Keratinocyte (primary cell): ENCODE results near the gene A1BG. TPM values are rescaled to one million over a fixed set of nuclear protein-coding genes. Genes with fewer than 3 reads are reported as not detected.
A peak's percentile ranks its signal among the peaks of the same experiment; 100 is the strongest.

ENCODE experiments used
- DNase-seq: peaks from one replicate; pipeline ENCODE4 v3.0.0-alpha.2; 2011; ENCODE audit warnings: low read depth, missing footprints, low spot score
- FAIRE-seq: peaks from 2 replicates; lab custom pipeline; 2011; peaks lifted over from hg19 to GRCh38; lab: Jason Lieb, UNC
- H2AFZ ChIP-seq: 2 replicates; pipeline ENCODE4 v1.6.0; 2012; ENCODE audit warnings: low read length, control low read depth, inconsistent platforms; ENCODE audit not compliant: control insufficient read depth
- H3K27ac ChIP-seq: 2 replicates; pipeline ENCODE4 v1.5.1; 2011; ENCODE audit warnings: low read length; ENCODE audit not compliant: control insufficient read depth, insufficient read depth
- H3K27me3 ChIP-seq: 3 replicates; pipeline ENCODE4 v1.6.0; 2011; ENCODE audit warnings: low read length; ENCODE audit not compliant: control insufficient read depth, insufficient read depth; ENCODE audit errors: extremely low read depth
- H3K36me3 ChIP-seq, 2 experiments: 2 replicates in 1 of 2; 3 replicates in 1 of 2; pipeline ENCODE4 v1.5.1; 2011; ENCODE audit warnings: low read length in 2 of 2, mild to moderate bottlenecking in 1 of 2; ENCODE audit not compliant: control insufficient read depth in 2 of 2, insufficient read depth in 2 of 2; ENCODE audit errors: extremely low read depth in 1 of 2
- H3K4me1 ChIP-seq: 3 replicates; pipeline ENCODE4 v1.5.1; 2011; ENCODE audit warnings: low read length; ENCODE audit not compliant: control insufficient read depth, insufficient read depth; ENCODE audit errors: extremely low read depth
- H3K4me2 ChIP-seq: 3 replicates; pipeline ENCODE4 v1.6.0; 2011; ENCODE audit warnings: low read depth, low read length; ENCODE audit not compliant: control insufficient read depth, insufficient read depth; ENCODE audit errors: extremely low read depth
- H3K4me3 ChIP-seq, 3 experiments: fragments of 200-600 bp in 1 of 3; sonication (generic) in 1 of 3; 2 replicates in 2 of 3; 3 replicates in 1 of 3; pipeline ENCODE4 v1.5.1; 2011 to 2016; ENCODE audit warnings: low read length in 3 of 3, mild to moderate bottlenecking in 3 of 3, control low read depth in 2 of 3, inconsistent platforms in 1 of 3, low read depth in 1 of 3, mixed read lengths in 1 of 3, mixed run types in 1 of 3, moderate library complexity in 1 of 3; ENCODE audit not compliant: control insufficient read depth in 2 of 3, insufficient read depth in 2 of 3; ENCODE audit errors: extremely low read depth in 1 of 3
- H3K79me2 ChIP-seq: 2 replicates; pipeline ENCODE4 v1.6.0; 2012; ENCODE audit warnings: low read length; ENCODE audit not compliant: control insufficient read depth, insufficient read depth
- H3K9ac ChIP-seq: 3 replicates; pipeline ENCODE4 v1.6.0; 2011; ENCODE audit warnings: low read length; ENCODE audit not compliant: control insufficient read depth, insufficient read depth; ENCODE audit errors: extremely low read depth
- H3K9me1 ChIP-seq: 3 replicates; pipeline ENCODE4 v1.6.0; 2011; ENCODE audit warnings: low read length; ENCODE audit not compliant: control insufficient read depth, insufficient read depth; ENCODE audit errors: extremely low read depth
- H3K9me3 ChIP-seq: 2 replicates; pipeline ENCODE4 v1.5.1; 2012; ENCODE audit warnings: low read depth, low read length; ENCODE audit not compliant: control insufficient read depth
- H4K20me1 ChIP-seq: 3 replicates; pipeline ENCODE4 v1.6.0; 2011; ENCODE audit warnings: low read length; ENCODE audit not compliant: control insufficient read depth, insufficient read depth; ENCODE audit errors: extremely low read depth
- EZH2 ChIP-seq: IDR thresholded peaks from one replicate; pipeline ENCODE4 v1.6.1; 2012; ENCODE audit warnings: inconsistent platforms, mild to moderate bottlenecking, low read length, moderate library complexity
- dilution Hi-C: fragments of 300-500 bp; cut with MboI; formaldehyde crosslinking; loops from one replicate; pipeline ENCODE4 v1.7.0; 2020; ENCODE audit warnings: low sequenced_read_pairs; ENCODE audit not compliant: extremely low pct_ligation_motif_present
- polyA plus RNA-seq, 5 experiments: library from polyadenylated mRNA; depleted of rRNA in 3 of 5; stranded (reverse) in 3 of 5; stranded (forward) in 1 of 5; unstranded in 1 of 5; fragments of >200 nt; gene quantifications; 1 replicate in 1 of 5; 2 replicates in 3 of 5; 3 replicates in 1 of 5; pipeline versions ENCODE4 v1.2.1 to v1.2.3, GENCODE V29; 2011 to 2012; ENCODE audit warnings: missing spikeins in 2 of 5, low read depth in 1 of 5, low replicate concordance in 1 of 5
- TF ChIP-seq, protein P1 (sequence below), 3 experiments: IDR thresholded peaks in 1 of 3; conservative IDR thresholded peaks in 1 of 3; optimal IDR thresholded peaks in 1 of 3; 2 replicates in 2 of 3; 3 replicates in 1 of 3; pipeline versions ENCODE3 to v1.5.1; 2011; ENCODE audit warnings: low read length in 3 of 3, mild to moderate bottlenecking in 3 of 3, moderate library complexity in 2 of 3, control low read depth in 1 of 3, inconsistent platforms in 1 of 3; ENCODE audit not compliant: insufficient read depth in 2 of 3; ENCODE audit errors: extremely low read depth in 1 of 3

A1BG gene
- polyA plus RNA-seq, 1 donor (not counting 4 experiments of a cell fraction or from before 2014, with no cell fraction given): 1.4 TPM

DNA sequence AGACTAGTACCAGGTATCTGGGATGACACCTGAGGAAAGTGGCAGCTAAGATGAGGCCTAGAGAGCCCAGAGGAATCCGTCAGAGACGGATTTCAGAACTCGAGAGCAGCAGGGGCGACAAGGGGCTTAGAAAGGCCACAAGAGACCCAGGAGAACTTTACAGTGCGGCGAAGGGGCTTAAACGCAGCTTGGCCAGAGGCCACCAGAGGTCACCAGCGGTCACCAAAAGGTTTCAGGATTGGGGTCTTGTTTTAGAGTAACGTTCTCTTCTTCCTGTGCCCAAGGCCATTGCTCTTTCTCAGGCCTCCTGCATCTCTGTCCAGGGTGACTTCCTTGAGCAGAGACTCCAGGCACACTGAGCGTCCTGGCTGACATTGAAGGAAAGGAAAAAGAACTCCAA, 24.3 kb downstream of the A1BG start:
- Histone ChIP-seq H3K9me3 (no peaks in the 10 kb centered on the region), H3K79me2 (peaks cover 43% of the 10 kb centered on the region), H2AFZ (no peak overlapping the region), H4K20me1 (no peaks in the 10 kb centered on the region), H3K27me3 (no peaks in the 10 kb centered on the region), H3K4me2 (no peak overlapping the region), H3K27ac (no peak overlapping the region), H3K36me3 (peaks cover 5 to 7% of the 10 kb centered on the region in 2 experiments), H3K4me1 (peaks cover 28% of the 10 kb centered on the region), H3K4me3 (no peak overlapping the region), H3K9ac (no peak overlapping the region), H3K9me1 (peaks cover 2% of the 10 kb centered on the region)
- TF ChIP-seq, protein P1, sequence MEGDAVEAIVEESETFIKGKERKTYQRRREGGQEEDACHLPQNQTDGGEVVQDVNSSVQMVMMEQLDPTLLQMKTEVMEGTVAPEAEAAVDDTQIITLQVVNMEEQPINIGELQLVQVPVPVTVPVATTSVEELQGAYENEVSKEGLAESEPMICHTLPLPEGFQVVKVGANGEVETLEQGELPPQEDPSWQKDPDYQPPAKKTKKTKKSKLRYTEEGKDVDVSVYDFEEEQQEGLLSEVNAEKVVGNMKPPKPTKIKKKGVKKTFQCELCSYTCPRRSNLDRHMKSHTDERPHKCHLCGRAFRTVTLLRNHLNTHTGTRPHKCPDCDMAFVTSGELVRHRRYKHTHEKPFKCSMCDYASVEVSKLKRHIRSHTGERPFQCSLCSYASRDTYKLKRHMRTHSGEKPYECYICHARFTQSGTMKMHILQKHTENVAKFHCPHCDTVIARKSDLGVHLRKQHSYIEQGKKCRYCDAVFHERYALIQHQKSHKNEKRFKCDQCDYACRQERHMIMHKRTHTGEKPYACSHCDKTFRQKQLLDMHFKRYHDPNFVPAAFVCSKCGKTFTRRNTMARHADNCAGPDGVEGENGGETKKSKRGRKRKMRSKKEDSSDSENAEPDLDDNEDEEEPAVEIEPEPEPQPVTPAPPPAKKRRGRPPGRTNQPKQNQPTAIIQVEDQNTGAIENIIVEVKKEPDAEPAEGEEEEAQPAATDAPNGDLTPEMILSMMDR (optimal IDR thresholded peaks at IDR 0.05 in 1 of 3, IDR thresholded peaks at IDR 0.05 in 1 of 3, conservative IDR thresholded peaks at IDR 0.05 in 1 of 3; ENCODE audit: extremely low read depth in 1 of 3, insufficient read depth in 2 of 3, low read length in 3 of 3): peak in 2 of 3 experiments; percentile 14 to 25
- no peak for TF ChIP-seq EZH2
- FAIRE-seq (no peak), DNase-seq (no peak)
- dilution Hi-C loops: no loop called here

DNA sequence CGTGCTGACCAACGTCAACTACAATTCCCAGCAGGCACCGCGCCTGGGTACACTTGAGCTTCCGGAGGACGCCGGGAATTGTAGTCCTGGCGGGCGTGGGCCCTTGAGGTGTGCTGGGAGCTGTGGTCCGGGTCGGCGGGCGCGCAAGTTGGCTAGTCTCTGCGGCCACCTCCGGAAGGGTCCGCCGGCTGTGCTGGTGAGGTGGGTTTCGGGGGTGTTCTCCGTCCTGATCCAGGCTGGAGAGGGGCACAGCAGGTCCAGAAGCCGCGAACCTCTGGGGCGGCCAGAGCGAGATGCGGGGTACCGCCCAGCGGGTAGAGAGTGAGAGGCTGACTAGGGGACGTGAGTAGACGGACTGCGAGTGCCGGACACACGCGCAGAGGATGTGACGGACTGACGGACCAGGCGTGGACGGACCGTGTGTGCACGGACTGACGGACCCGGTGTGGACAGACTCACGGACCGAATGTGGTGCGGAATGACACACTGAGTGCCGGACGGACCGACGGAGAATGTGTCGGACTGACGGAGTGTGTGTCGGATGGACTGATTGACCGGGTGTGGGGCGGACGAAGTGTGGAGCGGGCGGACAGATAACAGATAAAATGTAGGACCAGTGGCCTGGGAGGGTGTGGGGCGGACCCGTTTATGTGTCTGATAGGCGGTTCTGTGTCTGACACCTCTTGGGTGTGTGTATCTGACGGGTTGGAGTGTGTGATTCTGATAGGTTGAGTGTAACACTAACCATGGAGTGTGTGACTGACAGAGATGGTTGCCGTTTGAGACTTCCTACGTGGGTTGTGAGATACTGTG, 26.2 kb downstream of the A1BG start, which contains the start of gene ZSCAN22:
Gene ZSCAN22 (plus strand): TSS at position 81 of the 813 bp plus-strand sequence. CDS start 7,809 bp downstream, outside the sequence.
- no peaks in the 10 kb centered on the region for H4K20me1 ChIP-seq
- peaks cover 5 to 7% of the 10 kb centered on the region in 2 experiments for H3K36me3 ChIP-seq
- H3K9ac ChIP-seq: peak within 1 kb of the TSS; percentile 94
- H3K9me3 ChIP-seq: no peaks in the 10 kb centered on the region
- peak within 1 kb of the TSS; percentile 93 for H3K4me2 ChIP-seq
- H3K9me1 ChIP-seq: peaks cover 2% of the 10 kb centered on the region
- peak within 1 kb of the TSS; percentile 82 to 86 (median 83) for H3K4me3 ChIP-seq
- FAIRE-seq (no peak), DNase-seq (peak; percentile 80)
- H3K4me1 ChIP-seq: peaks cover 28% of the 10 kb centered on the region
- H3K27ac ChIP-seq: peak within 1 kb of the TSS; percentile 85
- peak within 1 kb of the TSS; percentile 100 for H2AFZ ChIP-seq
- H3K79me2 ChIP-seq: peaks cover 43% of the 10 kb centered on the region
- no peaks in the 10 kb centered on the region for H3K27me3 ChIP-seq
- dilution Hi-C loops: no loop called here
- TF ChIP-seq, protein P1 (optimal IDR thresholded peaks at IDR 0.05 in 1 of 3, IDR thresholded peaks at IDR 0.05 in 1 of 3, conservative IDR thresholded peaks at IDR 0.05 in 1 of 3; ENCODE audit: extremely low read depth in 1 of 3, insufficient read depth in 2 of 3, low read length in 3 of 3): peak in 1 of 3 experiments; percentile 29
- no peak for TF ChIP-seq EZH2
